Gastroesophageal sphincter (tissue), 3 donors: ENCODE measurements around the gene PTPRC.

ENCODE experiments used
- CTCF ChIP-seq, 4 experiments: fragments of 200-600 bp in 2 of 4; fragments of 450-650 bp in 2 of 4; sonication (generic) in 1 of 4; IDR thresholded peaks; one replicate each; pipeline ENCODE4 v1.5.1; 2017 to 2019; ENCODE audit warnings: antibody characterized with exemption in 4 of 4, mild to moderate bottlenecking in 2 of 4, moderate library complexity in 2 of 4
- EP300 ChIP-seq: sonication (generic); formaldehyde crosslinking; IDR thresholded peaks from one replicate; pipeline ENCODE4 v1.6.1; 2017; ENCODE audit warnings: antibody characterized with exemption, mild to moderate bottlenecking
- POLR2A ChIP-seq, 2 donors: fragments of 450-650 bp; IDR thresholded peaks; one replicate each; pipeline ENCODE4 v1.6.1; 2017; ENCODE audit warnings: antibody characterized with exemption in 2 of 2, mild to moderate bottlenecking in 2 of 2, moderate library complexity in 1 of 2
- POLR2AphosphoS5 ChIP-seq: sonication (generic); formaldehyde crosslinking; IDR thresholded peaks from one replicate; pipeline ENCODE4 v1.6.1; 2017; ENCODE audit warnings: antibody characterized with exemption

GRCh38 chr1:198687429-198687828 is 48.6 kb downstream of the PTPRC start:
- TF ChIP-seq CTCF (IDR thresholded peaks at IDR 0.05) (no peak), POLR2AphosphoS5 (no peak), POLR2A (IDR thresholded peaks at IDR 0.05) (no peak), EP300 (no peak)
